MM.1S (cell line): Measurements from ENCODE around the gene HS2ST1.

Source experiments
- DNase-seq: peaks from one replicate; pipeline ENCODE4 v3.0.0-alpha.2; 2015
- H2AFZ ChIP-seq: fragments of 300-600 bp; sonication (generic); 2 replicates; pipeline ENCODE4 v1.6.0; 2016; ENCODE audit warnings: antibody characterized with exemption, low read length
- H3F3A ChIP-seq: fragments of 300-600 bp; sonication (generic); 2 replicates; pipeline ENCODE4 v1.6.1; 2016; ENCODE audit warnings: mild to moderate bottlenecking, antibody characterized with exemption, low read length, moderate library complexity, mixed read lengths; ENCODE audit not compliant: insufficient read depth
- H3K27ac ChIP-seq: fragments of 300-600 bp; sonication (generic); 2 replicates; pipeline ENCODE4 v1.5.1; 2016; ENCODE audit warnings: mild to moderate bottlenecking, low read length
- H3K27me3 ChIP-seq: fragments of 300-600 bp; sonication (generic); replicated peaks from 2 replicates; pipeline ENCODE4 v1.6.0; 2016; ENCODE audit warnings: low read length; ENCODE audit not compliant: insufficient read depth
- H3K36me3 ChIP-seq: fragments of 300-600 bp; sonication (generic); replicated peaks from 2 replicates; pipeline ENCODE4 v1.6.1; 2016; ENCODE audit warnings: mild to moderate bottlenecking, low read length, mixed read lengths; ENCODE audit not compliant: insufficient read depth
- H3K4me1 ChIP-seq: fragments of 300-600 bp; sonication (generic); 2 replicates; pipeline ENCODE4 v1.6.1; 2016; ENCODE audit warnings: low read length, mixed read lengths
- H3K4me2 ChIP-seq: fragments of 300-600 bp; sonication (generic); 2 replicates; pipeline ENCODE4 v1.6.0; 2016; ENCODE audit warnings: low read depth, low read length
- H3K4me3 ChIP-seq: fragments of 300-600 bp; sonication (generic); 2 replicates; pipeline ENCODE4 v1.5.1; 2016; ENCODE audit warnings: low read length, mixed read lengths
- H3K79me2 ChIP-seq: fragments of 300-600 bp; sonication (generic); 2 replicates; pipeline ENCODE4 v1.6.1; 2016; ENCODE audit warnings: mixed run types, low read length, mixed read lengths
- H3K9ac ChIP-seq: fragments of 300-600 bp; sonication (generic); 2 replicates; pipeline ENCODE4 v1.6.1; 2016; ENCODE audit warnings: low read length, mixed read lengths
- H3K9me2 ChIP-seq: fragments of 300-600 bp; sonication (generic); replicated peaks from 2 replicates; pipeline ENCODE4 v1.6.1; 2016; ENCODE audit warnings: mild to moderate bottlenecking, low read length, mixed read lengths; ENCODE audit not compliant: insufficient read depth
- H3K9me3 ChIP-seq: fragments of 300-600 bp; sonication (generic); replicated peaks from 2 replicates; pipeline ENCODE4 v1.6.1; 2016; ENCODE audit warnings: mild to moderate bottlenecking, low read length, mixed read lengths; ENCODE audit not compliant: insufficient read depth
- H4K20me1 ChIP-seq: fragments of 300-600 bp; sonication (generic); 2 replicates; pipeline ENCODE4 v1.6.1; 2016; ENCODE audit warnings: mild to moderate bottlenecking, low read length, moderate library complexity, mixed read lengths; ENCODE audit not compliant: insufficient read depth
- EZH2 ChIP-seq: fragments of 300-600 bp; sonication (generic); optimal IDR thresholded peaks from 2 replicates; pipeline ENCODE3; 2017; ENCODE audit warnings: low read depth, mild to moderate bottlenecking, antibody characterized with exemption, low read length, mixed read lengths
- EZH2phosphoT487 ChIP-seq: fragments of 300-600 bp; sonication (generic); IDR thresholded peaks from 2 replicates; pipeline ENCODE4 v1.6.1; 2018; ENCODE audit warnings: antibody characterized with exemption, low read length
- TF ChIP-seq, protein P1 (sequence below): fragments of 300-600 bp; sonication (generic); IDR thresholded peaks from 2 replicates; pipeline ENCODE4 v1.5.1; 2016; ENCODE audit warnings: antibody characterized with exemption, low read length, mixed read lengths

HS2ST1 gene

DNA sequence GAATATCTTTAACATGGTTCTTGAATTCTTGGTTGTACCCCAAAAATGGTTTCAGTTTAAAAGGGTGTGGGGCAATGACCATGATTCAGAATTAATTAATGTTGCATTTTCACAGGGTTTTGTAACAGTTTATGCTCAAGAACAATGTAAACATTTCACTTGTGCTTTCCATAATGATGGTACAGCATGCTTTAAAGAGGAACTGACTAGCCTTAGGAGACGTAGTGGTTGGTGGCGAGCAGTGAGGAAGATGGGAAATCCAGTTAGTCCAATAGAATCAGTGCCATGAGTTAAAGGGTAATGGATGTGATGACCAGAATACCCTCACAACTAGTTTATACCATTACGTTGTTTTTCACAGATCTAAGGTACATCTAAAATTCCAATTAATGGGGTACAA, 138.0 kb downstream of the HS2ST1 start:
- no peaks in the 10 kb centered on the region for H3K9me3 ChIP-seq
- DNase-seq: no peak
- no peak overlapping the region for H3K27ac ChIP-seq
- no peaks in the 10 kb centered on the region for H3K79me2 ChIP-seq
- no peak overlapping the region for H3K4me3 ChIP-seq
- no peak overlapping the region for H3K9ac ChIP-seq
- no peak overlapping the region for H2AFZ ChIP-seq
- TF ChIP-seq, protein P1, sequence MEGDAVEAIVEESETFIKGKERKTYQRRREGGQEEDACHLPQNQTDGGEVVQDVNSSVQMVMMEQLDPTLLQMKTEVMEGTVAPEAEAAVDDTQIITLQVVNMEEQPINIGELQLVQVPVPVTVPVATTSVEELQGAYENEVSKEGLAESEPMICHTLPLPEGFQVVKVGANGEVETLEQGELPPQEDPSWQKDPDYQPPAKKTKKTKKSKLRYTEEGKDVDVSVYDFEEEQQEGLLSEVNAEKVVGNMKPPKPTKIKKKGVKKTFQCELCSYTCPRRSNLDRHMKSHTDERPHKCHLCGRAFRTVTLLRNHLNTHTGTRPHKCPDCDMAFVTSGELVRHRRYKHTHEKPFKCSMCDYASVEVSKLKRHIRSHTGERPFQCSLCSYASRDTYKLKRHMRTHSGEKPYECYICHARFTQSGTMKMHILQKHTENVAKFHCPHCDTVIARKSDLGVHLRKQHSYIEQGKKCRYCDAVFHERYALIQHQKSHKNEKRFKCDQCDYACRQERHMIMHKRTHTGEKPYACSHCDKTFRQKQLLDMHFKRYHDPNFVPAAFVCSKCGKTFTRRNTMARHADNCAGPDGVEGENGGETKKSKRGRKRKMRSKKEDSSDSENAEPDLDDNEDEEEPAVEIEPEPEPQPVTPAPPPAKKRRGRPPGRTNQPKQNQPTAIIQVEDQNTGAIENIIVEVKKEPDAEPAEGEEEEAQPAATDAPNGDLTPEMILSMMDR: no peak
- TF ChIP-seq EZH2: no peak
- no peak for TF ChIP-seq EZH2phosphoT487
- no peaks in the 10 kb centered on the region for H3K36me3 ChIP-seq
- H4K20me1 ChIP-seq: no peaks in the 10 kb centered on the region
- H3K9me2 ChIP-seq: no peaks in the 10 kb centered on the region; the same call in 1 of the 2 replicates
- H3K27me3 ChIP-seq: no peaks in the 10 kb centered on the region
- H3F3A ChIP-seq: peaks cover 7% of the 10 kb centered on the region
- H3K4me2 ChIP-seq: no peak overlapping the region
- peaks cover 8% of the 10 kb centered on the region for H3K4me1 ChIP-seq

DNA sequence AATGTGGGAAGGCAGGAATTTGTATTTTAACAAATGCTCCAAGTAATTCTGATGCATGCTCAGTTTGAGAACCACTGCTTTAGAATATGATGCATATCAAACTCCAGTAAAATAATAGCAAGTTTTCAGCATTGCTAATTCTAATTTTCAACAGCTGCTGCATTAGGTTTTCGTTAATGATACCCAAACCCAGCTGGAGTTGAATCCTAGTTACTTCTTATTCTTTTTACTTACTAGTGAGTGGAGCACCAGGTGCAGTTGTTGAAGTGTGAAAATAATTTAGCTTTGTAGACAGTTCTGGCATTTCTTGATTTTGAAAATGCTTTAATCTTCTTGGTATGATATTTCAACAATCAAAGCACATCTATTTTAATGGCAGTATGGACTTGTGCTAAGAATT, 138.5 kb downstream of the HS2ST1 start:
- Histone ChIP-seq H3F3A (peaks cover 10% of the 10 kb centered on the region), H3K27ac (no peak overlapping the region), H3K9me2 (no peaks in the 10 kb centered on the region; the same call in 1 of the 2 replicates), H3K9me3 (no peaks in the 10 kb centered on the region), H3K9ac (no peak overlapping the region), H3K4me1 (peaks cover 8% of the 10 kb centered on the region), H3K4me3 (no peak overlapping the region), H3K27me3 (no peaks in the 10 kb centered on the region), H4K20me1 (no peaks in the 10 kb centered on the region), H3K79me2 (no peaks in the 10 kb centered on the region), H3K4me2 (no peak overlapping the region), H2AFZ (no peak overlapping the region), H3K36me3 (no peaks in the 10 kb centered on the region)
- TF ChIP-seq, protein P1: no peak
- no peak for DNase-seq

DNA sequence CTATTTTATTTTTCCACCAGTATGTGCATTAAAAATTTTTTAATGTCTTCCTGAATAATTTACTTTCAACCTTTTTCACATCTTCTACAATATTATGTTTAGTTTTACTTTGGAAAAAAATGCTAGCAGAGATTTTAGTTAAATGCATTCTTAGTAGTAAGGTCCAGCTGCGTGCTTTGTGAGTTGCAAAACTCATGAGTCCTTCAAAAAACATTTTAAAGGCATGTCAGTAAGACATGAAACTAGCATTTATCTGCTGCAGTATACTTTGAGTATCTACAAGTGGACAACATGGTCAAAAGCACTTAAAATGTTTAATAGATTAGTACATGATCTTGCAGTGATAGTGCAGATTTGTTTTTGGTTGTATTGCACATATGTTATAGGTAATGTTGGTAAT, 139.0 kb downstream of the HS2ST1 start:
- Histone ChIP-seq H3K9ac (no peak overlapping the region), H3K27me3 (no peaks in the 10 kb centered on the region), H3K4me2 (no peak overlapping the region), H3K36me3 (no peaks in the 10 kb centered on the region), H3K27ac (no peak overlapping the region), H4K20me1 (no peaks in the 10 kb centered on the region), H3K79me2 (0 out of 2 replicates have a peak, but pooled peaks cover 3% of the 10 kb centered on the region), H3K4me1 (peaks cover 12% of the 10 kb centered on the region), H3K9me2 (no peaks in the 10 kb centered on the region; the same call in 1 of the 2 replicates), H3K9me3 (no peaks in the 10 kb centered on the region), H2AFZ (no peak overlapping the region), H3K4me3 (no peak overlapping the region), H3F3A (peaks cover 15% of the 10 kb centered on the region)
- TF ChIP-seq EZH2 (no peak), EZH2phosphoT487 (no peak)
- TF ChIP-seq, protein P1: no peak
- no peak for DNase-seq
